PC-9 (cell line): ENCODE data around the gene TMEM63C. TPM values are rescaled to one million over a fixed set of nuclear protein-coding genes. Genes with fewer than 3 reads are reported as not detected.

Experiments
- BruUV-seq: library from RNA; stranded (reverse); fragments of 400-500 nt; replicated peaks from 2 replicates; lab custom pipeline; 2021; lab: Mats Ljungman, UMichigan
- CTCF ChIA-PET: fragments of 300-600 bp; sonication (Branson Sonifier 250); formaldehyde crosslinking; loops from one replicate; lab custom pipeline; 2022; ENCODE audit warnings: antibody characterized with exemption; lab: Charles Lee
- POLR2A ChIA-PET: fragments of 300-600 bp; sonication (Branson Sonifier 250); formaldehyde crosslinking; loops from one replicate; lab custom pipeline; 2022; ENCODE audit warnings: antibody characterized with exemption; ENCODE audit not compliant: unreplicated experiment; lab: Charles Lee
- DNase-seq, 2 experiments: peaks; one replicate each; pipeline versions ENCODE4 v3.0.0 to v3.0.0-alpha.2; 2015 to 2022; ENCODE audit warnings: mixed read lengths in 1 of 2
- H2AFZ ChIP-seq: fragments of 200-600 bp; sonication (generic); 2 replicates; pipeline ENCODE4 v1.8.1; 2017; ENCODE audit warnings: antibody characterized with exemption
- H3F3A ChIP-seq: fragments of 200-600 bp; sonication (generic); 2 replicates; pipeline ENCODE4 v1.8.1; 2017; ENCODE audit warnings: antibody characterized with exemption, mild to moderate bottlenecking, low read depth; ENCODE audit not compliant: insufficient read depth
- H3K27ac ChIP-seq: fragments of 200-600 bp; sonication (generic); 2 replicates; pipeline ENCODE4 v1.6.1; 2016; ENCODE audit warnings: mixed run types
- H3K27me3 ChIP-seq: fragments of 200-600 bp; sonication (generic); 2 replicates; pipeline ENCODE4 v1.6.1; 2016; ENCODE audit warnings: low read depth, mixed run types; ENCODE audit not compliant: insufficient read depth
- H3K36me3 ChIP-seq: fragments of 200-600 bp; sonication (generic); 2 replicates; pipeline ENCODE4 v1.6.1; 2016; ENCODE audit warnings: low read depth, mixed run types
- H3K4me1 ChIP-seq: fragments of 200-600 bp; sonication (generic); replicated peaks from 2 replicates; pipeline ENCODE4 v1.6.1; 2016; ENCODE audit warnings: mixed run types; ENCODE audit not compliant: insufficient read depth
- H3K4me2 ChIP-seq: fragments of 200-600 bp; sonication (generic); 2 replicates; pipeline ENCODE4 v1.6.1; 2017; ENCODE audit warnings: mixed run types
- H3K4me3 ChIP-seq: fragments of 200-600 bp; sonication (generic); 2 replicates; pipeline ENCODE4 v1.6.1; 2016; ENCODE audit warnings: mixed run types
- H3K79me2 ChIP-seq: fragments of 200-600 bp; sonication (generic); 2 replicates; pipeline ENCODE4 v1.6.1; 2017; ENCODE audit warnings: low read depth, mixed run types
- H3K9me2 ChIP-seq: fragments of 200-600 bp; sonication (generic); 2 replicates; pipeline ENCODE4 v1.8.1; 2017; ENCODE audit warnings: mild to moderate bottlenecking; ENCODE audit not compliant: insufficient read depth
- H3K9me3 ChIP-seq: fragments of 200-600 bp; sonication (generic); 2 replicates; pipeline ENCODE4 v1.8.1; 2016; ENCODE audit warnings: low read depth; ENCODE audit not compliant: insufficient read depth
- H4K20me1 ChIP-seq: fragments of 200-600 bp; sonication (generic); 2 replicates; pipeline ENCODE4 v1.8.1; 2017; ENCODE audit not compliant: insufficient read depth
- CTCF ChIP-seq: fragments of 200-600 bp; sonication (generic); conservative IDR thresholded peaks from 2 replicates; pipeline ENCODE4 v1.6.1; 2017; ENCODE audit warnings: mixed run types, antibody characterized with exemption, mild to moderate bottlenecking, moderate library complexity
- EZH2 ChIP-seq: fragments of 200-600 bp; sonication (generic); IDR thresholded peaks from 2 replicates; pipeline ENCODE4 v1.8.0; 2017; ENCODE audit warnings: antibody characterized with exemption, low read depth
- intact Hi-C: fragments of 100-400 bp; cut with micrococcal nuclease; formaldehyde crosslinking; loops from one replicate; pipeline ENCODE4 v1.10.0; 2022; ENCODE audit not compliant: unreplicated experiment
- total RNA-seq: library from RNA; stranded (reverse); gene quantifications from 2 replicates; pipeline ENCODE4 v1.2.3, GENCODE V29; 2021

TMEM63C gene
- total RNA-seq, 1 experiment from 2014 or later = 2.2 TPM

GRCh38 chr14:77238996-77239395, 57.4 kb downstream of the TMEM63C start:
- Histone ChIP-seq H3K9me2 (no peaks in the 10 kb centered on the region), H3F3A (no peaks in the 10 kb centered on the region), H4K20me1 (no peaks in the 10 kb centered on the region), H3K4me1 (no peaks in the 10 kb centered on the region), H2AFZ (no peak overlapping the region), H3K4me2 (no peak overlapping the region), H3K4me3 (no peak overlapping the region), H3K27ac (no peak overlapping the region), H3K9me3 (no peaks in the 10 kb centered on the region), H3K36me3 (no peaks in the 10 kb centered on the region), H3K27me3 (peaks cover 86% of the 10 kb centered on the region), H3K79me2 (no peaks in the 10 kb centered on the region)
- DNase-seq = no peak
- TF ChIP-seq EZH2 (no peak), CTCF (no peak)
- ChIA-PET CTCF (no interaction called here), POLR2A (no interaction called here)
- no TSS peak for BruUV-seq
- intact Hi-C loops = no loop called here

DNA sequence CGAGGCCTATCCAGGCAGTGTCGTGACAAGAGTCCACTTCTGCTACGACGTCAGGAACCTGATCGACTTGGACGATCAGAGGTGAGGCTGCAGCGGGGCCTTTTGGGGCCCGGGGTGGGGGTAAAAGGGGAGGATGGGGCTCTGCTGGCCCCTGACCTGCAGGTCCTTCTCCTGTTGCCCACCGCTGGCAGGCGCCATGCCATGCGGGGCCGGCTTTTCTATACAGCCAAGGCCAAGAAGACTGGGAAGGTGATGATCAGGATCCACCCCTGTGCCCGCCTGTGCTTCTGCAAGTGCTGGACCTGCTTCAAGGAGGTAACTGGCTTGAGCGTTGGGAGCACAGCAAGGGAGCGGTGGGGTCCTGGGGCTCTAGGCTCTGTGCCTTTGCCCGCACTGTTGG, 57.8 kb downstream of the TMEM63C start:
- BruUV-seq = no TSS peak
- Histone ChIP-seq H3K4me3 (no peak overlapping the region), H3K27ac (no peak overlapping the region), H3K4me2 (no peak overlapping the region), H3K79me2 (no peaks in the 10 kb centered on the region), H3K9me3 (no peaks in the 10 kb centered on the region), H3F3A (no peaks in the 10 kb centered on the region), H2AFZ (no peak overlapping the region), H4K20me1 (no peaks in the 10 kb centered on the region), H3K9me2 (no peaks in the 10 kb centered on the region), H3K27me3 (peaks cover 86% of the 10 kb centered on the region), H3K4me1 (no peaks in the 10 kb centered on the region), H3K36me3 (no peaks in the 10 kb centered on the region)
- CTCF ChIA-PET = no interaction called here
- intact Hi-C loops = no loop called here
- TF ChIP-seq CTCF (no peak), EZH2 (no peak)
- POLR2A ChIA-PET = no interaction called here
- no peak for DNase-seq

- Histone ChIP-seq H3K4me2 (no peak overlapping the region), H3K4me3 (no peak overlapping the region), H3K9me2 (no peaks in the 10 kb centered on the region), H3K4me1 (no peaks in the 10 kb centered on the region), H4K20me1 (no peaks in the 10 kb centered on the region), H3K27me3 (peaks cover 89% of the 10 kb centered on the region), H3K36me3 (no peaks in the 10 kb centered on the region), H3F3A (no peaks in the 10 kb centered on the region), H2AFZ (no peak overlapping the region), H3K9me3 (no peaks in the 10 kb centered on the region), H3K27ac (no peak overlapping the region), H3K79me2 (no peaks in the 10 kb centered on the region)
- TF ChIP-seq CTCF (no peak), EZH2 (no peak)
- DNase-seq = no peak
- no TSS peak for BruUV-seq
- ChIA-PET CTCF (no interaction called here), POLR2A (no interaction called here)
- intact Hi-C loops = no loop called here
Measured at GRCh38 chr14:77240336-77240915, 58.8 kb downstream of the TMEM63C start.
